CD4-positive, alpha-beta T cell (primary cell): ENCODE results near the gene DAPK1. TPM values are rescaled to one million over a fixed set of nuclear protein-coding genes. Genes with fewer than 3 reads are reported as not detected.
A peak's percentile ranks its signal among the peaks of the same experiment; 100 is the strongest.

ENCODE experiments used
- ATAC-seq: fragments of 200-7000 bp; cut with Tn5 transposase; one replicate; pipeline ENCODE4 v1.10.0; 2022; ENCODE audit warnings: mild to moderate bottlenecking; ENCODE audit not compliant: poor library complexity
- CTCF ChIA-PET: fragments of 350-600 bp; sonication (Branson Sonifier 250); formaldehyde crosslinking; loops from one replicate; lab custom pipeline; 2021; ENCODE audit warnings: antibody characterized with exemption, inconsistent platforms; lab: Charles Lee
- POLR2A ChIA-PET: fragments of 350-600 bp; sonication (Branson Sonifier 250); formaldehyde crosslinking; loops from one replicate; lab custom pipeline; 2021; ENCODE audit warnings: antibody characterized with exemption, inconsistent platforms; lab: Charles Lee
- DNase-seq, 14 experiments: peaks; one replicate each; pipeline ENCODE4 v3.0.0-alpha.2; 2013 to 2020; ENCODE audit warnings: mixed read lengths in 2 of 14
- H3K27ac ChIP-seq, 2 donors: one replicate each; pipeline versions ENCODE4 v1.5.1 to v1.7.0; 2013; ENCODE audit warnings: low read length in 2 of 2, low read depth in 1 of 2, mild to moderate bottlenecking in 1 of 2
- H3K27me3 ChIP-seq, 2 experiments: 1 replicate in 1 of 2; 2 replicates in 1 of 2; pipeline versions ENCODE4 v1.6.1 to v1.7.0; 2013; ENCODE audit warnings: low read length in 2 of 2, control low read depth in 1 of 2, mild to moderate bottlenecking in 1 of 2, moderate library complexity in 1 of 2; ENCODE audit not compliant: insufficient read depth in 2 of 2, control insufficient read depth in 1 of 2
- H3K36me3 ChIP-seq: one replicate; pipeline ENCODE4 v1.6.1; 2013; ENCODE audit warnings: low read length, control low read depth; ENCODE audit not compliant: insufficient read depth
- H3K4me1 ChIP-seq: one replicate; pipeline ENCODE4 v1.6.1; 2013; ENCODE audit warnings: low read length, control low read depth; ENCODE audit not compliant: insufficient read depth
- H3K4me3 ChIP-seq: one replicate; pipeline ENCODE4 v1.5.1; 2013; ENCODE audit warnings: mild to moderate bottlenecking, low read length, moderate library complexity
- H3K9me3 ChIP-seq, 2 experiments: 1 replicate in 1 of 2; 2 replicates in 1 of 2; pipeline versions ENCODE4 v1.6.1 to v1.7.0; 2013; ENCODE audit warnings: low read length in 2 of 2, mild to moderate bottlenecking in 2 of 2, control low read depth in 1 of 2, moderate library complexity in 1 of 2; ENCODE audit not compliant: control insufficient read depth in 1 of 2, insufficient read depth in 1 of 2
- H3K27ac Mint-ChIP-seq: one replicate; pipeline ENCODE4 v1.8.0; 2020; ENCODE audit warnings: mixed read lengths
- H3K27me3 Mint-ChIP-seq: one replicate; pipeline ENCODE4 v1.8.0; 2021; ENCODE audit warnings: mixed read lengths
- H3K36me3 Mint-ChIP-seq: one replicate; pipeline ENCODE4 v1.8.0; 2021; ENCODE audit warnings: low read depth, mixed read lengths
- H3K4me1 Mint-ChIP-seq: one replicate; pipeline ENCODE4 v1.8.0; 2021; ENCODE audit warnings: low read depth, mixed read lengths
- H3K4me3 Mint-ChIP-seq: one replicate; pipeline ENCODE4 v1.8.0; 2020; ENCODE audit warnings: mild to moderate bottlenecking, mixed read lengths
- H3K9me3 Mint-ChIP-seq: one replicate; pipeline ENCODE4 v1.8.0; 2020; ENCODE audit warnings: mixed read lengths
- intact Hi-C, 2 experiments: fragments of 100-400 bp; cut with DNase I in 1 of 2; cut with micrococcal nuclease in 1 of 2; formaldehyde crosslinking; loops; one replicate each; pipeline versions ENCODE4 v1.15.1 to v1.9.0; 2023 to 2025; cut with DNase I, micrococcal nuclease
- total RNA-seq, 174 experiments: library from RNA in 2 of 174; stranded (reverse) in 2 of 174; gene quantifications; one replicate each; pipeline ENCODE4 v1.2.3 and lab custom pipeline; 2021 to 2026
- TF ChIP-seq, protein P1 (sequence below): fragments of 200-600 bp; IDR thresholded peaks from one replicate; pipeline ENCODE4 v1.8.0; 2022; ENCODE audit warnings: antibody characterized with exemption, mild to moderate bottlenecking

The DAPK1 gene
- total RNA-seq, 2 experiments from 2014 or later: 2.7 TPM

DNA sequence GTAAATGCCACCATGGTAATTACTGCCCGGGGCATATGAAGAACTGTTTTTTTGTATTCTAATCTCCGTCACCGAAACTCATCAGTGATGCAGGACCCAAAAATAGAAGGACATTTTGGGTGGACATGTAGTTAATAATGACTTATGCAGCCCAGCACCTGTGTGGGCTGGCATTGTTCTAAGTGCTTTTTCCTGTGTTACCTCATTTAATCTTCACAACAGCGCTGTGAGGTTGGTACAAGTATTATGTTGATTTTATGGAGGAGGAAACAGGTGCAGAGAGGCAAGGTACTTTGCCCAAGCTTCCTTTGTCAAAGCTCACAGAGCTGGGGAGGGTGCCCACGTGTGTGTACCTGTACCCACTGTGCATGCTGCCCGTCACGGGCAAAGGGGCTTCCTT lies 58.4 kb downstream of the DAPK1 start:
- ATAC-seq (peak; percentile 49), DNase-seq (no peak)
- Histone ChIP-seq H3K9me3 (peaks cover 0 to 5% of the 10 kb centered on the region in 2 experiments), H3K4me3 (no peak overlapping the region), H3K4me1 (no peaks in the 10 kb centered on the region), H3K27ac (no peak overlapping the region), H3K27me3 (peaks cover 0 to 3% of the 10 kb centered on the region in 2 experiments), H3K36me3 (no peaks in the 10 kb centered on the region)
- Mint-ChIP-seq H3K27me3 (peaks cover 6% of the 10 kb centered on the region), H3K36me3 (no peaks in the 10 kb centered on the region), H3K9me3 (no peaks in the 10 kb centered on the region), H3K27ac (peak overlapping the region; percentile 72), H3K4me3 (no peak overlapping the region), H3K4me1 (peaks cover 6% of the 10 kb centered on the region)
- TF ChIP-seq, protein P1, sequence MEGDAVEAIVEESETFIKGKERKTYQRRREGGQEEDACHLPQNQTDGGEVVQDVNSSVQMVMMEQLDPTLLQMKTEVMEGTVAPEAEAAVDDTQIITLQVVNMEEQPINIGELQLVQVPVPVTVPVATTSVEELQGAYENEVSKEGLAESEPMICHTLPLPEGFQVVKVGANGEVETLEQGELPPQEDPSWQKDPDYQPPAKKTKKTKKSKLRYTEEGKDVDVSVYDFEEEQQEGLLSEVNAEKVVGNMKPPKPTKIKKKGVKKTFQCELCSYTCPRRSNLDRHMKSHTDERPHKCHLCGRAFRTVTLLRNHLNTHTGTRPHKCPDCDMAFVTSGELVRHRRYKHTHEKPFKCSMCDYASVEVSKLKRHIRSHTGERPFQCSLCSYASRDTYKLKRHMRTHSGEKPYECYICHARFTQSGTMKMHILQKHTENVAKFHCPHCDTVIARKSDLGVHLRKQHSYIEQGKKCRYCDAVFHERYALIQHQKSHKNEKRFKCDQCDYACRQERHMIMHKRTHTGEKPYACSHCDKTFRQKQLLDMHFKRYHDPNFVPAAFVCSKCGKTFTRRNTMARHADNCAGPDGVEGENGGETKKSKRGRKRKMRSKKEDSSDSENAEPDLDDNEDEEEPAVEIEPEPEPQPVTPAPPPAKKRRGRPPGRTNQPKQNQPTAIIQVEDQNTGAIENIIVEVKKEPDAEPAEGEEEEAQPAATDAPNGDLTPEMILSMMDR: no peak
- intact Hi-C loops: no loop called here
- ChIA-PET CTCF (no interaction called here), POLR2A (no interaction called here)

DNA sequence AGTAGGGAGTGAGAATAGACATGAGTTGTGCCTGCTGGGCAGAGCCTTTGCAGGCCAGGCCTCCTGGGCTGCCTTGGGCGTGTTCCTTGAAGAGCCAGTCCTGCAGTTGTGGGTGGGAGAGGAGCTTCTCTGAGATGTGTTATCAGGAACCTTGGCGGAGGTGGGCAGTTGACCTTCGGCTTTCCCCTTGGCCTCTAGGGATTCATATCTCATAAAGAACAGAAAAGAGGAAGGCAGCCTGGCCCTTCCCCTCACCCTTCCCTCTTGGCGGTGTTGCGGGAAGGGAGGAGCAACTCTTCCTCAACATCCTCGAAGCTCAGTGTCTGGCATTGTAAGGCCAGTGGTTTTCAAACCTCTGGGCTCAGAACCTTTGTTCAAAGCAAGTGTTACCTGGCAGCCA lies 59.2 kb downstream of the DAPK1 start:
- TF ChIP-seq, protein P1: no peak
- Mint-ChIP-seq H3K4me1 (peaks cover 6% of the 10 kb centered on the region), H3K9me3 (no peaks in the 10 kb centered on the region), H3K36me3 (no peaks in the 10 kb centered on the region), H3K4me3 (no peak overlapping the region), H3K27me3 (peaks cover 6% of the 10 kb centered on the region), H3K27ac (no peak overlapping the region)
- Histone ChIP-seq H3K27me3 (peaks cover 0 to 3% of the 10 kb centered on the region in 2 experiments), H3K4me3 (no peak overlapping the region), H3K27ac (no peak overlapping the region), H3K4me1 (no peaks in the 10 kb centered on the region), H3K36me3 (no peaks in the 10 kb centered on the region), H3K9me3 (peaks cover 0 to 5% of the 10 kb centered on the region in 2 experiments)
- DNase-seq (peak in 1 of 14 experiments; percentile 19), ATAC-seq (no peak)
- CTCF ChIA-PET: no interaction called here
- intact Hi-C loops: no loop called here
- POLR2A ChIA-PET: no interaction called here

DNA sequence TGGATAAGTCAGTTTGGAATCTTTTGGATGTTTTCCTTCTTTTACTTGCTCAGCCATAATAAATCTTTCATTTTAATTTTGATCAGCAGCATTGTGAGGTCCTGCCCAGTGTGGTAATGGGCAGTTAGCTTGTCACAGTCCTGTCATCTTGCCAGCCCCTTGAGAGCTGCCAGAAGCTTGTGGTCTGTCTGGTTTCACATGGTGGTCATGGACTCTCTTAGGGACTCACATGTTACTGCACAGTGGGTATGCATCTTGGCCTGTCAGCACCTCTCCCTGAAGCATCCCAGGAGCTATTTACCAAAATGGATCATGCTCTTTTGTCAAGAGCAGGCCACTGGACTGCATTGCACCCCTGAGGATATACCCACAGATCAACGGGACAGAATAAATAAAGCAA lies 60.3 kb downstream of the DAPK1 start:
- Histone ChIP-seq H3K36me3 (no peaks in the 10 kb centered on the region), H3K4me3 (no peak overlapping the region), H3K4me1 (no peaks in the 10 kb centered on the region), H3K9me3 (peaks cover 0 to 4% of the 10 kb centered on the region in 2 experiments), H3K27me3 (no peaks in the 10 kb centered on the region), H3K27ac (no peak overlapping the region)
- ATAC-seq (no peak), DNase-seq (no peak)
- H3K4me1 Mint-ChIP-seq: peaks cover 6% of the 10 kb centered on the region
- H3K36me3 Mint-ChIP-seq: no peaks in the 10 kb centered on the region
- ChIA-PET POLR2A (no interaction called here), CTCF (no interaction called here)
- H3K9me3 Mint-ChIP-seq: no peaks in the 10 kb centered on the region
- intact Hi-C loops: no loop called here
- H3K4me3 Mint-ChIP-seq: no peak overlapping the region
- peaks cover 6% of the 10 kb centered on the region for H3K27me3 Mint-ChIP-seq
- no peak overlapping the region for H3K27ac Mint-ChIP-seq
- TF ChIP-seq, protein P1: no peak
